Activated CD4-positive, CD25-positive, alpha-beta regulatory T cell treated with anti-CD3 and anti-CD28 coated beads, Interleukin-2, amount 50 U/mL, for 16 hours (primary cell): ENCODE measurements around the gene IL1RN.

Source experiments
- DNase-seq: peaks from one replicate; pipeline ENCODE4 v3.0.0-alpha.2; 2020; ENCODE audit warnings: low read depth, low spot score

The IL1RN gene

DNA sequence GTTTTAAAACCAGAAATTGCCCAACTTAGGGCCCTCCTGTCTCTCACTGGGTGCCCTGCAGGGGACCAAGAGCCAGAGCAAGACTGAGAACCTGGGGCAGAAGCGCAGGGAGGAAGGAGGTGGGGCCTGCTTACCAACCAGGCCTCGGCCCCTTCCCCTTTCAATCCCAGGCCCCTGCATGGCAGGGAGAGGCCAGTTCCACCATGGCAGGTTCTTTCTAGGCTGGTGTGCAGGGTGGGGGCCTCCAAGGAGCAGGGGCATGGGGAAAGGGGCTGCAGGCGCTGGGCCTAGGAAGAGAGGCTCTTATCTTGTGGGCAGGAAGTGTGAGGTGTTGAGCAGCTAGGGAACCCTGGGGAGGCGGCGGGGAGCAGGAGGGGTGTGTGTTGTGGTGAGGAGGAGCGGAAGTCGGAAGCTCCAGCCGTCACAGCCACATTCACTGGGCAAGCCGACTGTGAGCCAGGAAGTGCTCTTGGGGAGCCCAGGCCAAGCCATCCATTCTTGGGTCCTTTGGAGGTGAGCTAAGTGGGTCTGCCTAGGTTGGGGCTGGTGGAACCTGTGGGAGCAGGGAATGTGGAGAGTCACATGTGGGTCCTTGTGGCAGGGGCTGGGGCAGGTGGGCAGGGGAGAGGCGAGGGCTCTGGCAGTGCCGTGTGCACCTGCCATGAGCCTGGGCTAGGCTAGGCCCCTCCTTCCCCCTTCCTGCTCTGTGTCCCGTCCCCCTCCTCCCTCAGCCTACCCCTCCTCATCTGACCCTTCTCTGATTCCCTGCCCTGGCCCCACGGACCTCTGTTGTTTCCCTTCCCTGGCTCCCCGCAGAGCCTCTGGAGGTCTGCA lies 46.4 kb downstream of the IL1RN start, which contains the start of gene PSD4:
Gene PSD4, plus strand, starts transcription at position 430 of the 834 bp plus-strand sequence. CDS start 8,486 bp downstream, outside the sequence.
- DNase-seq: peak; percentile 69

DNA sequence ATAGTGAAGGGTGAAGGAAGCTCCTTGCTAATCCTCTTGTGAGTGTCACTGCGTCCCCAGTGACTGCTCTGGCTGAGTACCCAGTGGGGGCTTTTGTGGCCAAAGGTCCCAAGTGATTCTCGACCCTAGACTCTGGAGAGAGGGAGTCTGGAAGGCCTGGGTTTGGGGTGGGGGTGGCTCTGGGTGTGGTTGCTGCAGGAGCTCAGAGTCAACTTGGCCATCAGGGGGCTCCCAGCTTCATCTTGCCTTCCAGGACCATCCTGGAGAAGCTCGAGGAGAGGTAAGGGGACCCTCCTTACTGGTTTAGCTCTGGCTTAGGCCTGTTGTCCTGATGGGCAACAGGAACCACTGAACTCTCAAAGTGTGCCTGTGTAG lies 47.0 kb downstream of the IL1RN start:
- no peak for DNase-seq

DNA sequence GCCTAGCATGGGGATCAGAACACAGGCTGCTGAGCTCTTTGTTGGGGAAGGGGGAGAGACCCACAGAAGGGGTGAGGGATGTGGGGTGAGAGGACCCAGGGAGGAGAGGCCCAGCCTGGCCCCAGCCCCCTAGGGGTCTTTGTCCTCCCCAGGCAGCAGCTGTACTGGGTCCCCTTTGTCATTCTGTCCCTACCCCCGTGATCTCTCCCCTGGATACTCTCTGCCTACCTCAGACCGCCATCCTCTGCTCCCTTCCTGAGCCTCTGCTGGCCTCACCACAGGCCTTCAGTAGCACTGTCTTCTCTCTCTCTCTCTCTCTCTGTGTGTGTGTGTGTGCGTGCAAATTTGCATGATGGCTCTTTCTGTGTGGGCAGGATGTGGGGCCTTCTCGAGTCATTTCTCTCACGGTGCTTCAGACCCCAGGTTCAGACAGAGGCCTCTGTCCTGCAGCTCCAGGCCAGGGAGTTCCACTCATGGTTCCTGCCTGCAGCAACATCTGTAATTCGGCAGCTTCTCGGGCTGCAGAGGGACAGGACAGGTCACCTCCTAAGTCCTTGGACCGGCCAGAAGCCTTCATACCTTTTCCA lies 47.7 kb downstream of the IL1RN start:
- peak; percentile 43 for DNase-seq

DNA sequence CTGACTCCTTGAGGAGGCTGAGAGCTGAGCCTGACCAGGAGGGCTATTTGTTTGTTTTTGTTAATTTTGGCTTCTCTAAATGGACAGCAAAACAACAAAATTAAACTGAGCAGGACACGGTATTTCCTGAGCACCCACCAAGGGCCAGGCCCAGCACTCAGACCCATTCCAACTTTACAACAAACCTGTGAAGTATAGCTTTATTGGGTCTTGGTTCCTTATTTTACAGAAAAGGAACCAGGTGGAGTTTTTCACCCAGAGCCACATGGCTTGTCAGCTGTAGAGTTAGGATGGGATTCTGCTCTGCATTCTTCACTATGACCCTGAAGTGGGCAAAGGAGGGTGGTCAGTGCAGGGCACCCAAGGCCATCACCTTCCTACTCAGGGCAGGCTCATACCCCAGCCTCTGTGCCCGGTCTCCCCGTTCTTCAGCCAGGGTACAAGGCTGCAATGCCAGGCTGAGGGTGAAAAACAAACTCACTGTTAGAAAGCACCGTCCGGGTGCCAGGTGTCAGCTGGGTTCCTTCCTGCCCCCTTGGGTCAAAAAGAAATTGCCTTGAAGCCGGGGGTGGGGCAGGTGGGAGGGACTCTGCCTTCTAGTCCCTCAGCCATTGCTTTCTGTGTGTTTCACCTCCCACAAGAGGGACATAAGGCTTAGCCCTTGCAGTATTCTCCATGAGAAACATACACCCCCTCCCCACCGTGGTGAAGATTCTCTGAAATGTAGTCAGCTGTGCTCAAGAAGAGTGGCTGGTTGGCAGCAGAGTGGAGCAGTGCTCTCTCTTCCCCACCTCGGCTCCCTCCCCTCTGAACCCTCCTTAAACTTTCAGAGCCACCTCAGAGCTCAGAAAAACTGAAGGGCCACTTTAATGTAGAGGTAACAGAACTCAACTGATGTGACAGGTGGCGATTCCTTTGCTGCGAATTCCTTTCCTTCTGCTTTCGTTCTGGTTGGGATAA lies 48.6 kb downstream of the IL1RN start:
- DNase-seq: no peak

DNA sequence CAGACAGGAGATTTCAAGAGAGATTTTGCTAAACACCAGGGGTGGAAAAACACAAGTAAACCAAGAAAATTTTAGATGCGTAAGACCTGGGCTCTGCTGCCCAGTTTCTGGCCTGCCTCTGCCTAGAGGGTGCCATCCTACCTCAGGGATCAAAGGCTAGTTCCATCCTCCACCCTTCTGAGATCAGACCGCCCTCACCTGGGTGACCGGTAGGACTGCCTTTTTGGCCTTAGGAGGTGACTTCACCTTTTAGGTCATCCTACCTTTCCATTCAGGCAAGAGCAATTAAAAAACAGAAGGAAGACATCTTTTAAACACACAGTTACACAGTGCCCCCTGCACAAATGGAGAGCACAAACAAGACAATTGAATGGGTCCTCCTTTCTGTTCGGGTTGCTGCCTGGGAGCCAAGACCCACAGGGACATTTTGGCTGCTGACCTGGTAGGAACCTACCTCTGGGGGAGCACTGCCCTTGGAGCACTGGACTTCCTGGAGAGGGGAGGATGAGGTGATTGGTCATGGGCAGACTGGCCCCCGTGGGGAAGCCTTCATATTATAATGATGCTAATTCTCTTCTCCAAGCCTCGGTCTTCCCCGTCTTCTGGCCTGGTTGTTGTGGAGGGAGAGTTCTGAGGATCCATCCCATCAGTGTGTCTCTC lies 49.4 kb downstream of the IL1RN start:
- no peak for DNase-seq

DNA sequence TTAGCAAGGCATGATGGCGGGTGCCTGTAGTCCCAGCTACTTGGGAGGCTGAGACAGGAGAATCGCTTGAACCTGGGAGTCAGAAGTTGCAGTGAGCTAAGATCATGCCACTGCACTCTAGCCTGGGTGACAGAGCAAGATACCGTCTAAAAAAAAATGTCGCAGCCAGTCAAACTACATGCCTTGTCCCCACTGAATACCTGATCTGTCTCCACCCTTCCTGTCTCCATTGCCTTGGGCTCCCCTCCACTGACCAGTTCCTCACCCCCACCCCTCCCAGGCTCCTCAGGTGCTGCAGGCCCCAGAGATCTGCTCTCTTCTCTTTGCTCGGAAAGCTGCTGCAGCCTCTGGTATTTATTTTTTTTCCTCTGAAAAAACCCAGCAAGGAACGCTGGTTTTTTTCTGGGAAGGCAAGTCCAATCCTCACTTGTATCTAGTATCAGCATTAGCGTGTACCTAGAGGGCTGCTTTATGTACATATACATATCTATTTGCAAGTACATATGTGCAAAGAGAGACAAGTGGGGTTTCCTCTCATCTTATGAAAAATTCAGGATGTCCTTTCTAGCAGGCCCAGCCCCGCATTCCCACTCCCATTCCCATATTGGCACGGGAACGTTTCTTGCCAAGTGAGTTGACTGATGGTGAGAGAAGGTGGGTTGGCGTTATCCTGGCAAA lies 50.8 kb downstream of the IL1RN start:
- DNase-seq: no peak

DNA sequence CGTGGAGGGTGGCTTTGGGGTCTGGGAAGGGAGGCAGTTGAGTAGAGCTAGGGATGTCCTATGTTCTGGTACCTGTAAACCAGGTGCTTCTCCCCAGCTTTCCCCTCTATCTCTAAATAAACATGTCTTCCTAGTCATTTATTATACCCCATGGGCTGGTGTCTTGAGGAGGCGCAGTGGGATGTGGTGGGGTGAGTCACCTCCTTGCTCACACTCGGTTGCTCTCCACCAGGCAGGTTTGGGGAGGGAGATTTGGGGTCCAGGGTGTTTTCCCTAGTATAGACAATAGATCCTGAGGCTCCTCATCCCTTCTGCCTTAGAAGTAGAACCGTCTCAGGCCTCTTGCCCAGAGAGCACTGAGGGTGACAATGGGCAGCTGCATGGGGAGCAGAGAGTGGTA lies 51.5 kb downstream of the IL1RN start:
- no peak for DNase-seq

DNA sequence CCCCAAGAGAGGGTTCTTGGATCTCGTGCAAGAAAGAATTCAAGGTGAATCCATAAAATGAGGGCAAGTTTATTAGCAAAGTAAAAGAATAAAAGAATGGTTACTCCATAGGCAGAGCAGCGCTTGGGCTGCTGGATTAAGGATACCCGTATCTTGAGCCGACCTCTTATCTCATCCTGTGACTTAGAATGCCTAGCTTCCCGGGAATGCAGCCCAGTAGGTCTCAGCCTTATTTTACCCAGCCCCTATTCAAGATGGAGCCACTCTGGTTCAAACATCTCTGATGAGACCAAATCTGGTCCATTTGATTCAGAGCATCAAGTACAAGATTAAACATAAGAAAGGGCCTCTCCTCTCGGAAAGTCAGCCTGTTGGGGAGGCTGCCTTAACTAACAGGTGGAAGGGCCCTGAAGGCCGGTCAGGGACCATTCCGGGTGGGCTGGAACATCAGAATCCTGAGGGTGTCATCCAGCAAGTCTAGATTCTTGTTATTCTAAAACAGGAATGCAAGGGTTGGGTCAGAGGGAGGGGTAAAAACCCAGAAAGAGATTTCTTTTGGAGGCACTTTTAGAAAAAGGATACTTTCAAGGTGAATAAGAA lies 52.1 kb downstream of the IL1RN start:
- no peak for DNase-seq

DNA sequence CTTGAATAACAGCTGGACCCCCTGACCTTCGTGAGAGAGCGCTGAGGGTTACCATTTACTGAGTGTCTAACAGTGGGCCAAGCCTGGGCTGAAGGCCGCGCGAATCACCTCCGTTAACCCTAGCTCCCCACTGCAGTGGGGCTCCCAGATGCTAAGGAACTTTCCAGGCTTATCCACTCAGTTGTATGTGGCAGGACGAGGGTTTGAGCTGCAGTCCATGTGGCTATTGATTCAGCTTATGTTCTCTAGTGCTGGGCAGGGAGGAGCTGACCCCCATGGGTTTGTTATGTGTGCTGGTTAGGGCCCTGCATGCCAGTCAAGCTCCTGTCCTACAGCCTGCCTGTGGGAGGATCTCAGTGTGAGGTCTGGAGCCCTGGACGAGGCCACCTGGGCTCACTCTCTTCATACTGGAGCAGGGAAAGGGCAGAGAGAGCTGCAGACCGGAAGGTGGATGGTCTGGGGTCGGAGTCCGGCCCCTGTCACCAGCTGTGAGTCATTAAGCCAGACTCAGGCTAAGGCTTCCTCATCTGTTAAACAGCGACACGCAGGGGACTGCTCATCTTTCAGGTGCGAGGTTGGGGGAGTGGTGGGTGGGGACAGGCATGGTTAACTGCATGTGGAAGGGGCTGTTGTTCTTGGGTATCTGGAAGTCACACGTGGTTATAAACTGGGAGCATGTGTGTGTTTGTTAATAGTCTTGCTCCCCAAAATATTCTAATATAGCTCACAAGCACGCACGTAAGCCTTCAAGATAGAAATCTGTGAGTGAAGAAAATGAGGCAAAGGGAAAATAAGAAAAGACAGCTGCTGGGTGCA lies 52.9 kb downstream of the IL1RN start:
- no peak for DNase-seq

DNA sequence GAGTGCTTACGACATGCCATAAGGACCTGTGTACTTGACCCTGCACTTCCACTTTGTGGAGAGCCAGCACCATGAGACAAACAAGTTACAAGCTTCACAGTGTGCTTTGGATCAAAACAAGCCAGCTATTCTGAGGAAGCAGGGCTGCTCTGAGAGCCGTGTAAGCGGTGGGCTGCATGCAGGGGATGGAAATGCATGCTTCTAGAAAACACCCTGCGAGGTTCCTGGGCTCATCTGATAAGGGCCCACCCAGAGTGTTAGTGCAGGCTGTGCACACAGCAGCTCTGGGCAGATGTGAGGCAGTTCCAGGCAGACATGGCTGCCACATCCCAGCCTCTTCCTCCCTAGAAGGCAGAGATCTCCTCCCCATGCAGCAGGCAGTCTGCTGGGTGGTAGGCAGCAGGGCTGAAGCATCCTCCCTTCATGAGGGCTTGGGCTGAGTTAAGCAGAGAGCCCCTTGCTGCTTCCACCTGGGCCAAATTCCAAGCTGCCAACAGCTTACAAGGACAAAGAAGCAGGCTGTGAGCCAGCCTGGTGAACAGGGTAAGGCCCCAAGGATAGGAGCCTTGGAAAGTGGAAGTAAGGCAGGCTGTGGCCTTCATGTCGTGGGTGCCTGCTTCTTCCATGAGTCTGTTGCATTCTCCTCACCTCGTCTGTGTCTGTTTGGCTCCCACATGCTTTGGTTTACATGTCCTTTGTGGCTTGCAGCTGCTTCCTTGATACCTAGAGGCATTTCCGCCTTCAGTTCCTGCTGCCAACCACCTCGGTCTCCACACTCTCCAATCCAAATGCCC lies 54.1 kb downstream of the IL1RN start:
- DNase-seq: no peak

DNA sequence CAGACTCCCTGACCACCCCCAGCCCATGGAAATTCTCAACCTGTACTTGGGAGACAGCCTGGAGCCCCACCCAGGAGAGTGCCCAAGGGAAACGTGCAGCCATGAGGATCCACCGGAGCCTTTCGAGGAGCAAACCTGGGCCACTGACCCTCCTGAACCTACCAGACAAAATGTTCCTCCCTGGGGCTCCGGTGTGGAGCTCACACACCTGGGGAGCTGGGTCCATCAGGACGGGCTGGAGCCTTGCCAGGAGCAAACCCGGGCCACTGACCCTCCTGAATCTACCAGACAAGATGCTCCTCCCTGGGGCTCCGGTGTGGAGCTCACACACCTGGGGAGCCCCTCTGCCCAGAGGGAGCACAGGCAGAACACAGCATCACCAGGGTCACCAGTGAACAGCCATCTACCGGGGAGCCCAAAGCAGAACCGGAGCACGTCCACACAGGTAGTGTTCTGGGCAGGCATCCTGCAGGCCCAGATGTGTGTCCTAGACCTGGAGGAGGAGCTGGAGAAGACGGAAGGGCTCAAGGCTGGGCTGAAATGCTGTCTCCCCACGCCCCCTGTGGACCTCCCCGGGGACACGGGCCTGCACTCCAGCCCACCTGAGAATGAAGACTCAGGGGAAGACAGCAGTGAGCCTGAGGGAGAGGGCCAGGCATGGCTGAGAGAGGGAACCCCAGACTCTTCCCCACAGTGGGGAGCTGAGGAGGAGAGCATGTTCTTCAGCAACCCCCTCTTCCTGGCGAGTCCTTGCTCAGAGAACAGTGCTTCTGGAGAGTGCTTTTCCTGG lies 55.3 kb downstream of the IL1RN start:
- DNase-seq: no peak

DNA sequence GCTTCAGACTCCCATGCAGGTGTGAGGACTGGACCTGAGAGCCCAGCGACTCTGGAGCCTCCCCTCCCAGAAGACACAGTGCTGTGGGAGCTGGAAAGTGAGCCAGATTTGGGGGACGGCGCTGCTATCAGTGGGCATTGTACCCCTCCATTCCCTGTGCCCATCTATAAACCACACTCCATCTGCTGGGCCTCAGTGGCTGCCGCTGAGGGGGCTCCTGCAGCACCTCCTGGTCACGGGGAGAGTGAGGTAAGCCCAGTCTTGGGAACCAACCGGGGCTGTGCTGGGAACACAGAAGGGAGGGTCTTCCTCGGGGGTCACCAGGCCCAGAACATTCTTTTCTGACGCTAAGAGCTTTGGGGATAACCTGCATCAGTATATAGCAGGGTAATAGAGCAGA lies 55.9 kb downstream of the IL1RN start:
- DNase-seq: no peak
